ENCODE measurements around the gene MYT1.
A peak's percentile ranks its signal among the peaks of the same experiment; 100 is the strongest.

The MYT1 gene

DNA sequence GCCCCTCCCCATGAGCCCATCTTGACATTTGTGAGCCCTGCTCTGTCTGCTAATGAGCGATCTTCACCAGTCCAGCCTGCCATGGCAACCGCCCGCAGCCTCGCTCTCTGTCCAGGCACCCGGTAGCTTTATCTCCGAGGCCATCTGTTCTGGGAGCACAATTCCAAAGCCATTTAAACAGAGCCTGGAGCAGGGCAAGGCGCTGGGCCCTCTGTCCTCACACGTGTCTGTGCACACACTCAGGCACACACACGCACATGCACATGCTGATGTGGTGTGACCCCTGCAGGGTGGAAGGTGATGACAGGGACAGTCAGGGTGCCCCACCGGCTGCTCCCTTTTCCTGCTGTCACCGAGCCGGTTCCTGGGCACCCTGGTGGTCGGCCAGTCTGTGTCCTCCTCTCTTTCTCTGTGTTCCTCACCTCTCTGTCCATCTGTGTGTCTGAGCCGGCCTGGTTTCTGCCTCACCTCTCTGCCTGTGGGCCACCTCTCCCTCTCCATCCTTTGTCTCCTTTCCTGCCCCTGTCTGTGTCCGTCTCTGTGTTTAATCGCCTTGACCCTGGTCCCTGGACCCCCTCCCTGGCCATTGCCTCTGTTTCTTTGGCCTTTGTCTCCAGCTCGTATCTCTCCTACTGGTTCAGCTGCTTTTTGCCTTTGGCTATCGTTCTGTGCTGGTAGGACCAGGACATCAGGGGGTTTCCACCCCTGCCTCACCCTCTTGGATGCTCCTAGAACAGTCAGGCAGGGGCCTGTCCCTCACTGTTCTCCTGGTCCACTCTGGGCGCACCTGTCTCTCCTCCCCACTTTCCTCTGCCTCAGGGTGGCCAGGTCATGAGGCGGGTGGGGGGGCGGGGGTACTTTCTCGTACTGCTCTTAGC, 8.8 kb upstream of the MYT1 start:
- no peak for DNase-seq

GRCh38 chr20:64156136-64156885, 7.9 kb upstream of the MYT1 start:
- no peak for DNase-seq

DNA sequence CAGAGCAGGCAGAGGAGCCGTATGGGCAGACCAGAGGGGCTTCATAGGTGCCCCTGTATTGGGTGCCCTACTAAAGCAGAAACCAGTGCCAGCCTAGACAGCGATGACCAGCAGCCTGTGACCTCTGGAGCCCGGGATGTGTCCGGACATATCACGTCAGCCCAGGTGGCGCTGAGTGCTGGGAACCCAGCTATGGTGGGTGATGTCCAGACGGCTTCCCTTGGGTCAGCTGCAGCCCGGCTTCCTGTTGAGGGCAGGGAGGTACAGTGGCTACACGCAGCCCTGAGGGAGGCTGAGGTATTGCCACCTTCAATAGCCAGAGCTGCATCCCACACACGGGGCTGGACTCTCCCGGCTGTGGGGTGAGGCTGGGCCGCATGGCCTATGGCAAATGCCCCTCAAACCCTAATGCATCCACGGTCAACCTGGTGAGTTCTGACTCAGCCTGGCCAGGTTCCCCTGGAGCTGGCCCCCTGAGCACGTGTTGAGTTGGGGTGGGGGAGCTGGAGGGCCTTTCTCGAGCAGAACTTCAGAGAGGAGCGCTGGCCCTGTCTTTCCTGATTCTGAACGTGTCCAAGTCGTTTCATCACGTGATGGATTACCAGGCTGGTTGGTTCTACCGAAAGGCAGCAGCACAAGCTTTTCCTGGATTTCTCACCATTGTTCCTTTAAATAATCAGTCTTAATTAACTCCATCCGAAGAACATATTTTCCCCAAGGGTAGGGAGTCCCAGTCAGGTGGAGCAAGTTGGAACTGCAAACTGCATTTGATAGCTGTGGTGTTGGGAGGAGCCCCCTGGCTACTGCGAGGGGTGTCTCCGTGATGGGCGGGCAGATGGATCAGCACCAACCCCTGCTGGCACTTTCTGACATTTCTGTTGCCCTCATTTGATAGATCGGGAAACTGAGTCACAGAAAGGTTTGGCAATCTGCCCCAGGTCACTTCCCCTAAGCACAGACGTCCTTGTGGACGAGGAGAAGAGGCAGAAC, 7.1 kb upstream of the MYT1 start:
- DNase-seq: no peak

- no peak for DNase-seq
Observed at GRCh38 chr20:64157878-64158277, 6.4 kb upstream of the MYT1 start.

GRCh38 chr20:64158346-64159285, 5.6 kb upstream of the MYT1 start:
- no peak for DNase-seq

- no peak for DNase-seq
Observed at GRCh38 chr20:64159286-64159680, 5.0 kb upstream of the MYT1 start.

DNA sequence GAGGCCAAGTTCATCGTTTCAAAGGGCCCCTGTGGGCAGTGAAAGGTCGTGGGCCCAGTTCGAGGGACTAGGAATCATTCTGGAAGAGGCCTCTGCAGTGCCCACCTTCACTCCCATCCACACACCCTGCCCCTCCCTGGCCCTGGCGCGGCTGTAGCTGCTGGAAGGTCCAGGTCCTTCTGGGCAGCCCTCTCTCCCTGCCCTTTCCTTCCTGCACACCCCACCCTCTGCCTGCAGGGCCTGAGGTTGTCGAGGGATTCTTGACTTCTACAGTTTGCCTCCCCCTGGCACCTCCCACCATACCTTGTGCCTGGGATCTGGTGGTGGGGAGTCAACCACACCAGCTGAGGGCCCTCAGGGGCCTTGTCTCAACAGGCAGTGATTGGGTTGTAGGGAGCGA, 4.5 kb upstream of the MYT1 start:
- no peak for DNase-seq

- no peak for DNase-seq
Observed at GRCh38 chr20:64160118-64160517, 4.1 kb upstream of the MYT1 start.

- DNase-seq: no peak
Observed at GRCh38 chr20:64160526-64161355, 3.5 kb upstream of the MYT1 start.

DNA sequence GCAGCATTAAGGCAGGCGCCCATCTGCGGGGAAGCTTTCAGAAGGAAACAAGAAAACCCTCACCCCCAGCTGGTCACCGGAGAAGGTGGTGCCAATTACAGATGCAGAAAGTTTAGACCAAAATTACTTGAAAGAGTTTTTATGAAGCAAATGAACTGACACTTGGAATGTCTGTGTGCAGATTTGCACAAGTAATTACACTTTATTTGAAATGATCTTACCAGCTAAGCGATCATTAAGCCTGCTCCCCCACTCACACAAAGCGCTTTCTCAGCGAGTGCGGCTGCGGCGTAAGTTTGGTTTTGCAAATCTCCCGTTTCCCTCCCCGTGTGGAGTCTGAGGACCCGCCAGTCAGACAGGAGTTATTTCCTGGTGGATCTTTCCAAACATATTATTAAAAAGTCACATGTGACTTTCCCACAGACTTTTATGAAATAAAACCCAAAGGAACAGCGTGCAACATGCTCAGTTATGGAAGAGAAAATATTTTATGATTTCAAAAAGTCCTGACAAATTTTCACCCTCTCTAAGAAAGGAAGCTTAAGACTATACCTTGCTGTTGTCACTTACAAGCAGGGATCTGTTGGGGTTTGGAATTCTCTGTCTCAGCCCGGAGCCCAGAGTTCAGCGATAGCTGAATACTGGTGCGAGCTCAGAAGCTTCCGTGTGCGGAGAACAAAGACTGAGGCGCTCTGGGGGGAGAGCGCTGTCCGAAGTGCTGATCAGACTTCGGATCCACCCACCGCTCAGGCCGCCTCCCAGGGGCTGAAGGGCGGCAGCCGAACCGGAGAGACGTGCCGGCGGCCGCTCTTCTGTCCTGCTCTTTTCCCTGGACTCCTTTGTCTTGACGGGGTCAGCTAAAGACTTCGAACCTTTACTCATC, 2.7 kb upstream of the MYT1 start:
- DNase-seq: peak; percentile 40

GRCh38 chr20:64162239-64162910, 1.9 kb upstream of the MYT1 start:
- no peak for DNase-seq

GRCh38 chr20:64163776-64164122, 503 bp upstream of the MYT1 start:
- no peak for DNase-seq

GRCh38 chr20:64165866-64166600, 1.8 kb downstream of the MYT1 start:
- DNase-seq: no peak

- no peak for DNase-seq
Observed at GRCh38 chr20:64166721-64167615, 2.7 kb downstream of the MYT1 start.

- no peak for DNase-seq
Observed at GRCh38 chr20:64167676-64168075, 3.4 kb downstream of the MYT1 start.

DNA sequence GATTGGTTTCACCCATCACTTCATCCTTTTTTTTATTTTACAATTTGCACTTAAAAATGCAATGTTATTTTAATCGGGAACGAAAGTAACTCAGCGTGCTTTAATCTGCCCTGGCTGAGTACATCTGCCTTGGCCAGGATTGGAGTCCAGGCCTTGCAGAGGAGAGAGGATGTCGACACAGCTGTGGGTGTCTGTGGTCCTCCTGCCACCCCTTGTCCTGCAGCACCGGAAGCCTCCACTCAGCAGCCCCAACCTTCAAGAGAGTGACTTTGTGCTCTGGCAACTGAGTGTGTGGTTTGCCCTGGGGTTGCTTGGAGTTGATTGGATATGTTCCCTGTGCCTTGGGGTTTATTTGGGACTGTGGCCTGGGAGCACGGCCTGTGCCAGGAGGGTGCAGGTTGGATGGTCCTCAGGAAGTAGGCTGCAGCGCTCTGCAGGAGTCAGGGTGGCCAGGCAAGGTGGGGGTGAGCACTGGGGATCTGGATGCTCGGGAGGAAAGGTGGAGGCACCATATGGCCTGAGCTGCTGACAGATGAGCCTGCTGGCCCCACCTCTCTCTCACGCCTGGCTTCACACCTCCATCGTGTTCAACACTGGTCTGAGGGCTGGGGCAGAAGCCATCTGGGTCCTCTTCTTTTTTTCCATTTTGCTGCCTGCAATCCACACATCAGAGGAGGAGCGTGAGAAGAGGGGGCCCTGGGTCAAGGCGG, 4.3 kb downstream of the MYT1 start:
- DNase-seq: no peak

GRCh38 chr20:64169091-64169560, 4.9 kb downstream of the MYT1 start:
- no peak for DNase-seq
